Panc1 (cell line): ENCODE results near the gene SLC2A6. TPM values are rescaled to one million over a fixed set of nuclear protein-coding genes. Genes with fewer than 3 reads are reported as not detected.

Experiments used
- ATAC-seq: fragments of 200-7000 bp; cut with Tn5 transposase; 2 replicates; pipeline ENCODE4 v1.9.1; 2020; ENCODE audit warnings: mild to moderate bottlenecking, moderate library complexity
- BruUV-seq: library from RNA; stranded (reverse); fragments of 400-500 nt; replicated peaks from 2 replicates; lab custom pipeline; 2021; lab: Mats Ljungman, UMichigan
- CTCF ChIA-PET: fragments of 300-600 bp; sonication (Branson Sonifier 250); formaldehyde crosslinking; loops from one replicate; lab custom pipeline; 2022; ENCODE audit warnings: antibody characterized with exemption; lab: Charles Lee
- POLR2A ChIA-PET: fragments of 300-600 bp; sonication (Branson Sonifier 250); formaldehyde crosslinking; loops from one replicate; lab custom pipeline; 2022; ENCODE audit warnings: antibody characterized with exemption; lab: Charles Lee
- DNase-seq: peaks from one replicate; pipeline ENCODE4 v3.0.0-alpha.2; 2010; ENCODE audit warnings: low read depth, low spot score
- H3K27ac ChIP-seq: 2 replicates; pipeline ENCODE4 v1.5.1; 2011; ENCODE audit warnings: mild to moderate bottlenecking, low read length, inconsistent platforms
- H3K27me3 ChIP-seq: fragments of 200-500 bp; sonication (Bioruptor generic); 2 replicates; pipeline ENCODE4 v1.6.0; 2014; ENCODE audit warnings: low read length, inconsistent platforms; ENCODE audit not compliant: control insufficient read depth, insufficient read depth
- H3K36me3 ChIP-seq: fragments of 200-500 bp; sonication (Bioruptor generic); 2 replicates; pipeline ENCODE4 v1.5.1; 2014; ENCODE audit warnings: inconsistent platforms, mild to moderate bottlenecking, low read length, moderate library complexity; ENCODE audit not compliant: control insufficient read depth, insufficient read depth
- H3K4me1 ChIP-seq: 2 replicates; pipeline ENCODE4 v1.5.1; 2011; ENCODE audit warnings: inconsistent platforms, mild to moderate bottlenecking, low read length, moderate library complexity; ENCODE audit not compliant: control insufficient read depth, insufficient read depth
- H3K4me3 ChIP-seq, 2 experiments: 2 replicates each; pipeline ENCODE4 v1.5.1; 2011 to 2012; ENCODE audit warnings: low read depth in 2 of 2, low read length in 2 of 2, mild to moderate bottlenecking in 2 of 2, inconsistent platforms in 1 of 2, moderate library complexity in 1 of 2
- H3K9me3 ChIP-seq: fragments of 200-500 bp; sonication (Bioruptor generic); 2 replicates; pipeline ENCODE4 v1.5.1; 2014; ENCODE audit warnings: low read depth, mild to moderate bottlenecking, inconsistent platforms, low read length, moderate library complexity; ENCODE audit not compliant: control insufficient read depth, insufficient read depth
- CTCF ChIP-seq: fragments of 450-650 bp; IDR thresholded peaks from 2 replicates; pipeline ENCODE4 v1.5.1; 2017; ENCODE audit warnings: mild to moderate bottlenecking
- POLR2AphosphoS5 ChIP-seq: IDR thresholded peaks from 2 replicates; pipeline ENCODE4 v1.6.1; 2012; ENCODE audit warnings: mild to moderate bottlenecking, low read depth, low read length, moderate library complexity
- REST ChIP-seq, 2 experiments: IDR thresholded peaks; 2 replicates each; pipeline ENCODE4 v1.6.1; 2011 to 2012; ENCODE audit warnings: low read depth in 2 of 2, control low read depth in 1 of 2, low read length in 1 of 2, mild to moderate bottlenecking in 1 of 2, moderate library complexity in 1 of 2; ENCODE audit not compliant: insufficient read depth in 1 of 2
- SIN3A ChIP-seq: IDR thresholded peaks from 2 replicates; pipeline ENCODE4 v1.6.1; 2012; ENCODE audit warnings: low read depth, mild to moderate bottlenecking, low read length, moderate library complexity, borderline replicate concordance; ENCODE audit not compliant: insufficient read depth
- TCF7L2 ChIP-seq: IDR thresholded peaks from 2 replicates; pipeline ENCODE4 v1.6.1; 2011; ENCODE audit warnings: mild to moderate bottlenecking, low read depth, low read length, inconsistent platforms
- in situ Hi-C: cut with HindIII; loops from 2 replicates; pipeline ENCODE4 v1.10.0; 2016; ENCODE audit warnings: low sequenced_read_pairs, low pct_unique_long_range_greater_than_20kb
- intact Hi-C: fragments of 100-400 bp; cut with micrococcal nuclease; formaldehyde crosslinking; loops from one replicate; pipeline ENCODE4 v1.10.0; 2022; ENCODE audit not compliant: unreplicated experiment
- total RNA-seq: library from RNA; stranded (reverse); gene quantifications from one replicate; pipeline ENCODE4 v1.2.1, GENCODE V29; 2021; ENCODE audit not compliant: unreplicated experiment

The SLC2A6 gene
- total RNA-seq, 1 experiment from 2014 or later: 48.2 TPM

DNA sequence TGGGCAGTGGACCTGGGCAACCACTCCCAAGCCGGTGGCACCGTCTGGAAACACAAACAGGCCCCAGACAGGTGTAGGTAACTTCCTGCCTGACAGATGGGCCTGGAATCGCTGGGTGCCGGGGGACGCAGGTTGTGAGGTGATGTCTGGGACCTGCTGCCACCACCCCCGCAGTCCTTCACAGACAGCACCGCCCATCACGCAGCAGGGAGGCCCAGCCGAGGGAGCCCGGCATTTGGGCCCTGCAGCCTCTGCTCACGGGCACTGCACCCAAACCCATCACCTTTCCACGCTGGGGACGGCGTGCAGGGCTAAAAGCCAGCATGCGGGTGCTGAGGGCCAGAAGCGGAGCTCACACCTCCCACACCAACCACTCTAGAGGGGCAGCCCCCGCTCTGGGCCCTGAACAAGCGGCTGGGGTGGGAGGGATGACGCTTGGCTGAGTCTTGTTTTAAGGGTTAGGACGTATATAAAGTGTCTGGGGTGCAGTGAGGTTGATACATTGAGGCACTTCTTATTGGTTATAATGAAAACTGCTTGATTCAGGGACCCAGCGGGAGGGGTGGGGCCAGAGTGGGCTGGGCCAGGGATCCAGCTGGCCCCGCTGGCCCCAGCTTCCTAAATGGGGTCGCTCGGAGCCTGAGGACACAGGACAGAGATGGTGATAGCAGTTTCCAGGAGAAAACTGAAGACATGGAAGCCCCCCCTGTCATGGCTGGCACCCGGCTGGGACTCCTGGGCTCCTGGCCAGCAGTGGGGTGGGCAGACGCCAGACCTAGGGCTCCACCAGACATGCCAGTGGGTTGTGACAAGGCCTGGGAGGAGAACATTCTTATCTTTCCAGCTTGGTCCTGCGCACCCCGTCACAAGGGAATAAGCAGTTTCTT is 34.6 kb upstream of the SLC2A6 start:
- no peaks in the 10 kb centered on the region for H3K36me3 ChIP-seq
- TF ChIP-seq POLR2AphosphoS5 (no peak), CTCF (no peak), REST (IDR thresholded peaks at IDR 0.05; ENCODE audit: insufficient read depth in 1 of 2, low read depth in 2 of 2, low read length in 1 of 2) (no peak), TCF7L2 (no peak), SIN3A (no peak)
- no TSS peak for BruUV-seq
- no peak overlapping the region for H3K27ac ChIP-seq
- intact Hi-C loops: no loop called here
- in situ Hi-C loops: no loop called here
- ChIA-PET POLR2A (no interaction called here), CTCF (interaction anchor here (0.6 kb wide), 1 partner anchor 229 kb away, joined by 3 read pairs; no protein-coding TSS in a partner anchor)
- no peak overlapping the region for H3K4me3 ChIP-seq
- ATAC-seq (no peak), DNase-seq (no peak)
- no peaks in the 10 kb centered on the region for H3K9me3 ChIP-seq
- no peaks in the 10 kb centered on the region for H3K27me3 ChIP-seq
- peaks cover 16% of the 10 kb centered on the region for H3K4me1 ChIP-seq

GRCh38 chr9:133512253-133513213 is 33.6 kb upstream of the SLC2A6 start:
- in situ Hi-C loops: no loop called here
- no peak for TF ChIP-seq SIN3A
- no TSS peak for BruUV-seq

More at GRCh38 chr9:133512253-133513213, 33.6 kb upstream of the SLC2A6 start:
- ChIA-PET POLR2A (no interaction called here), CTCF (interaction anchor here (0.6 kb wide), 1 partner anchor 230 kb away, joined by 3 read pairs; no protein-coding TSS in a partner anchor)
- no peak overlapping the region for H3K4me3 ChIP-seq
- intact Hi-C loops: no loop called here
- H3K27me3 ChIP-seq: no peaks in the 10 kb centered on the region
- no peaks in the 10 kb centered on the region for H3K36me3 ChIP-seq
- no peaks in the 10 kb centered on the region for H3K9me3 ChIP-seq
- H3K27ac ChIP-seq: no peak overlapping the region
- peaks cover 21% of the 10 kb centered on the region for H3K4me1 ChIP-seq
- DNase-seq: no peak
- ATAC-seq: no peak
